ENCODE measurements around the gene FAM163B. TPM values are rescaled to one million over a fixed set of nuclear protein-coding genes. Genes with fewer than 3 reads are reported as not detected.

The FAM163B gene
- polyA plus RNA-seq, 3 donors, result 0.17 to 0.39 TPM; not detected in 1

GRCh38 chr9:133563291-133563796, 45.8 kb downstream of the FAM163B start:
- DNase-seq (ENCODE audit: extremely low read depth in 1 of 11, low read depth in 9 of 11, low spot score in 4 of 11), result no peak

- no peak for DNase-seq (ENCODE audit: extremely low read depth in 1 of 11, low read depth in 9 of 11, low spot score in 4 of 11)
Measured at GRCh38 chr9:133562611-133563290, 46.4 kb downstream of the FAM163B start.

- DNase-seq (ENCODE audit: extremely low read depth in 1 of 11, low read depth in 9 of 11, low spot score in 4 of 11), result no peak
Measured at GRCh38 chr9:133561976-133562554, 47.1 kb downstream of the FAM163B start.

GRCh38 chr9:133560944-133561343, 48.2 kb downstream of the FAM163B start:
- no peak for DNase-seq (ENCODE audit: extremely low read depth in 1 of 11, low read depth in 9 of 11, low spot score in 4 of 11)

GRCh38 chr9:133560311-133560710, 48.9 kb downstream of the FAM163B start:
- DNase-seq (ENCODE audit: extremely low read depth in 1 of 11, low read depth in 9 of 11, low spot score in 4 of 11), result no peak

- no peak for DNase-seq (ENCODE audit: extremely low read depth in 1 of 11, low read depth in 9 of 11, low spot score in 4 of 11)
Measured at GRCh38 chr9:133558191-133559126, 50.7 kb downstream of the FAM163B start.

GRCh38 chr9:133557581-133557980, 51.6 kb downstream of the FAM163B start:
- no peak for DNase-seq (ENCODE audit: extremely low read depth in 1 of 11, low read depth in 9 of 11, low spot score in 4 of 11)

GRCh38 chr9:133556354-133556753, 52.8 kb downstream of the FAM163B start:
- DNase-seq (ENCODE audit: extremely low read depth in 1 of 11, low read depth in 9 of 11, low spot score in 4 of 11), result no peak

GRCh38 chr9:133554729-133555128, 54.5 kb downstream of the FAM163B start:
- no peak for DNase-seq (ENCODE audit: extremely low read depth in 1 of 11, low read depth in 9 of 11, low spot score in 4 of 11)

- DNase-seq (ENCODE audit: extremely low read depth in 1 of 11, low read depth in 9 of 11, low spot score in 4 of 11), result no peak
Measured at GRCh38 chr9:133553973-133554713, 55.0 kb downstream of the FAM163B start.

- no peak for DNase-seq (ENCODE audit: extremely low read depth in 1 of 11, low read depth in 9 of 11, low spot score in 4 of 11)
Measured at GRCh38 chr9:133553123-133553522, 56.1 kb downstream of the FAM163B start.

- no peak for DNase-seq (ENCODE audit: extremely low read depth in 1 of 11, low read depth in 9 of 11, low spot score in 4 of 11)
Measured at GRCh38 chr9:133552236-133552635, 57.0 kb downstream of the FAM163B start.

- DNase-seq (ENCODE audit: extremely low read depth in 1 of 11, low read depth in 9 of 11, low spot score in 4 of 11), result no peak
Measured at GRCh38 chr9:133551446-133551845, 57.7 kb downstream of the FAM163B start.

- DNase-seq (ENCODE audit: extremely low read depth in 1 of 11, low read depth in 9 of 11, low spot score in 4 of 11), result no peak
Measured at GRCh38 chr9:133547116-133547515, 62.1 kb downstream of the FAM163B start.

- no peak for DNase-seq (ENCODE audit: extremely low read depth in 1 of 11, low read depth in 9 of 11, low spot score in 4 of 11)
Measured at GRCh38 chr9:133546287-133546680, 62.9 kb downstream of the FAM163B start.

GRCh38 chr9:133545494-133546286, 63.5 kb downstream of the FAM163B start:
- no peak for DNase-seq (ENCODE audit: extremely low read depth in 1 of 11, low read depth in 9 of 11, low spot score in 4 of 11)

GRCh38 chr9:133543772-133544467, 65.3 kb downstream of the FAM163B start:
- no peak for DNase-seq (ENCODE audit: extremely low read depth in 1 of 11, low read depth in 9 of 11, low spot score in 4 of 11)

- DNase-seq (ENCODE audit: extremely low read depth in 1 of 11, low read depth in 9 of 11, low spot score in 4 of 11), result no peak
Measured at GRCh38 chr9:133542002-133542401, 67.2 kb downstream of the FAM163B start.
